ENCODE measurements around the gene WASL.
A peak's percentile ranks its signal among the peaks of the same experiment; 100 is the strongest.

The WASL gene

GRCh38 chr7:123687727-123688126, 61.1 kb downstream of the WASL start:
- no peak for DNase-seq

- no peak for DNase-seq
Measured at GRCh38 chr7:123687161-123687560, 61.6 kb downstream of the WASL start.

GRCh38 chr7:123682690-123683089, 66.1 kb downstream of the WASL start:
- peak; percentile 71 for DNase-seq

GRCh38 chr7:123681561-123681960, 67.2 kb downstream of the WASL start:
- DNase-seq = no peak

- DNase-seq = no peak
Measured at GRCh38 chr7:123680580-123680979, 68.2 kb downstream of the WASL start.

GRCh38 chr7:123679614-123680013, 69.2 kb downstream of the WASL start:
- no peak for DNase-seq

GRCh38 chr7:123677061-123677715, 71.6 kb downstream of the WASL start:
- no peak for DNase-seq

- no peak for DNase-seq
Measured at GRCh38 chr7:123675181-123675473, 73.7 kb downstream of the WASL start.

- no peak for DNase-seq
Measured at GRCh38 chr7:123674399-123675180, 74.2 kb downstream of the WASL start.

- no peak for DNase-seq
Measured at GRCh38 chr7:123673752-123674398, 74.9 kb downstream of the WASL start.

- DNase-seq = no peak
Measured at GRCh38 chr7:123673137-123673732, 75.6 kb downstream of the WASL start.

GRCh38 chr7:123669485-123669884, 79.3 kb downstream of the WASL start:
- DNase-seq = no peak

GRCh38 chr7:123666492-123666891, 82.3 kb downstream of the WASL start:
- no peak for DNase-seq

GRCh38 chr7:123665896-123666295, 82.9 kb downstream of the WASL start:
- no peak for DNase-seq

- no peak for DNase-seq
Measured at GRCh38 chr7:123665157-123665556, 83.6 kb downstream of the WASL start.

- no peak for DNase-seq
Measured at GRCh38 chr7:123663200-123663599, 85.6 kb downstream of the WASL start.

- no peak for DNase-seq
Measured at GRCh38 chr7:123662755-123663154, 86.0 kb downstream of the WASL start.

GRCh38 chr7:123662293-123662692, 86.5 kb downstream of the WASL start:
- no peak for DNase-seq

GRCh38 chr7:123661765-123662164, 87.0 kb downstream of the WASL start:
- no peak for DNase-seq

GRCh38 chr7:123660514-123661354, 88.1 kb downstream of the WASL start:
- DNase-seq = no peak

GRCh38 chr7:123658023-123658422, 90.8 kb downstream of the WASL start:
- no peak for DNase-seq

- DNase-seq = no peak
Measured at GRCh38 chr7:123657304-123657685, 91.5 kb downstream of the WASL start.
